Activated naive CD4-positive, alpha-beta T cell treated with anti-CD3 and anti-CD28 coated beads, Interleukin-2, amount 50 U/mL, for 24 hours (primary cell): Measurements from ENCODE around the gene PRDM16.

Experiments used
- H3K27ac Mint-ChIP-seq: one replicate; pipeline ENCODE4 v1.8.0; 2021; ENCODE audit warnings: mild to moderate bottlenecking, mixed read lengths
- H3K27me3 Mint-ChIP-seq: one replicate; pipeline ENCODE4 v1.8.0; 2021; ENCODE audit warnings: mixed read lengths
- H3K36me3 Mint-ChIP-seq: one replicate; pipeline ENCODE4 v1.8.0; 2021; ENCODE audit warnings: mixed read lengths
- H3K4me1 Mint-ChIP-seq: one replicate; pipeline ENCODE4 v1.8.0; 2021; ENCODE audit warnings: mixed read lengths
- H3K4me3 Mint-ChIP-seq: one replicate; pipeline ENCODE4 v1.8.0; 2021; ENCODE audit warnings: mild to moderate bottlenecking, mixed read lengths
- H3K9me3 Mint-ChIP-seq: one replicate; pipeline ENCODE4 v1.8.0; 2021; ENCODE audit warnings: mixed read lengths

Gene PRDM16

GRCh38 chr1:3251099-3251806 lies 182.2 kb downstream of the PRDM16 start:
- H3K36me3 Mint-ChIP-seq = no peaks in the 10 kb centered on the region
- no peaks in the 10 kb centered on the region for H3K4me1 Mint-ChIP-seq
- H3K27ac Mint-ChIP-seq = no peak overlapping the region
- H3K4me3 Mint-ChIP-seq = no peak overlapping the region
- no peaks in the 10 kb centered on the region for H3K9me3 Mint-ChIP-seq
- H3K27me3 Mint-ChIP-seq = peaks cover 8% of the 10 kb centered on the region

DNA sequence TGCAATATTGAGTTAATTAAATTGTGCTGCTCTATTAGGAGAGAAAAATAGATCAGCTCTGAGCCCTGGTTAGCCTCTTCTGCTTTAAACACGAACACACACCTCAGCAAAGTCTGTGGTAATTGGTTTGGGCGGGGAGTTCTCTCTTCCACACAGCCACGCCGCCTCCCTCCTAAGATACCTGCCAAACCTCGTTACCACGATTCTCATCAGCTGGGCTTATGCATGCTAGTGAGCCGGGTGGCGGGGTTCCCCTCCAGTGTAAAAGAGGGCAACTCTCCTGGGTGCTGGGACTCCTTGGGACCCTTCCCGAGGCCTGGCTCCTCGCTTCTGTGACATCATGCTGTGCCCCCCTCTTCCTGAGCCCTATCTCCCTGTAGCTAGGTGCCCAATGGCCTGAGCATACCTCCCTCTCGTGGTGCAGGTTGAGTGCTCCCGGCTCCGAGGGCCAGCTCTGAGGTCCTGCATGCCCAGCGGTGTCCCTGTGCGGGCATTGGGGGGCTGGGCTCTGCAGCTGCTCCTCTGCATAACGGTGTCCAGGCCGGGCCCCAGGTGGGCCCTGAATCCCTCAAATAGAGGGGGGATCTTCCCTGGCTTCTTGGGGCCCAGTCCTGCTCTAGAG lies 182.9 kb downstream of the PRDM16 start:
- H3K4me3 Mint-ChIP-seq = no peak overlapping the region
- H3K9me3 Mint-ChIP-seq = no peaks in the 10 kb centered on the region

GRCh38 chr1:3255680-3256079 lies 186.7 kb downstream of the PRDM16 start:
- Mint-ChIP-seq H3K27me3 (no peaks in the 10 kb centered on the region), H3K4me3 (no peak overlapping the region), H3K27ac (no peak overlapping the region), H3K36me3 (no peaks in the 10 kb centered on the region), H3K9me3 (no peaks in the 10 kb centered on the region), H3K4me1 (no peaks in the 10 kb centered on the region)

More for the DNA sequence above, 182.9 kb downstream of the PRDM16 start:
- Mint-ChIP-seq H3K27me3 (peaks cover 7% of the 10 kb centered on the region), H3K27ac (no peak overlapping the region), H3K36me3 (no peaks in the 10 kb centered on the region), H3K4me1 (no peaks in the 10 kb centered on the region)

- Mint-ChIP-seq H3K4me3 (no peak overlapping the region), H3K9me3 (no peaks in the 10 kb centered on the region), H3K36me3 (no peaks in the 10 kb centered on the region), H3K27me3 (no peaks in the 10 kb centered on the region), H3K27ac (no peak overlapping the region), H3K4me1 (no peaks in the 10 kb centered on the region)
Measured at GRCh38 chr1:3257788-3258187, 188.8 kb downstream of the PRDM16 start.

DNA sequence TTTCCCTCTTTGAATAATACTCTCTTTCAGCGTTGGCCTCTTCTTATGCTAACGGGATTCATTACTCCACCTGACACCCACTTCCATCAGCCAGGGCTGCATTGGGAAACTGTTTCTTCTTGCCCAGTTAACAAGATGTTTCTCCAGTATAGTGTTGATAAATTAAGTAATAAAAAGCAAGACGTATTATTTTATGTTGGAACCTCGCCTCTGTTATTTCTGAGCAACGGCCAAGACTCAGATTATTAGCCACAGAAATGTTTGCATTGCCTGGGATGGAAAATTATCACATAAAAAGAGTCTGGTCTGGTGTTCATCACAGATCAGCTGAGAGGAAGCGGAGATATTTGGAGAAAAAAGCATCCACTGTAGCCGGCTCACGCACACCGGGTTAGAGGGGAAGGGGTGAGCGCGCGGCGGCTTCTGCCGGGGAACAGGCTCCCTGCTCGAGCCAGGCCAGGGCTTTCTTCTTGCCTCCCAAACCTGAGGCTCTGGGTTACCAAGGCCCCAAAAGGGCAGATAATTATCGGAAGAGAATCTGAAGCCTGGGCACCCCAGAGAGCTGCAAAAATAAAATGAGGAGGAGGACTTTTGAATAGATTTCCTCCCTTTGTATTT lies 189.5 kb downstream of the PRDM16 start:
- no peak overlapping the region for H3K27ac Mint-ChIP-seq
- no peaks in the 10 kb centered on the region for H3K9me3 Mint-ChIP-seq
- no peaks in the 10 kb centered on the region for H3K36me3 Mint-ChIP-seq
- H3K4me1 Mint-ChIP-seq = no peaks in the 10 kb centered on the region
- H3K4me3 Mint-ChIP-seq = no peak overlapping the region
- no peaks in the 10 kb centered on the region for H3K27me3 Mint-ChIP-seq

DNA sequence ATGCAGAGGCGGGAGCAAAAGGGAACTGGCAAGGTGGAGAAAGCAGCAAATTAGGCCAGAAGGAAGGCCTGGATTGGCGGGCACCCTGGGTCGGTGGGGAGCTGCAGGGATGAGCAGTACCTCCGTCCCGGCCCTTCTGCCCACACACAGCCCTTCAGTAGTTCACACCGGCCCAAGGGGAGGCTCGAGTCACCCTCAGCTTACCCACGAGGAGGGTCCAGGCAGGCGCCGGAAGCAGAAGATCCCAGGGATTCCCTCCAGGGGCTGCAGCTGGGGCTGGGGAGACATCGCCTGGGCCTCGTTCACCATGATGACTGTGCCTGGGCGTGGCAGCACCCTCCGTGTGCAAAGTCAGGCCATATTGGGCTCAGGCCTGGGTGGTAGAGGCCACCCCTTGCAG lies 190.0 kb downstream of the PRDM16 start:
- no peaks in the 10 kb centered on the region for H3K4me1 Mint-ChIP-seq
- no peaks in the 10 kb centered on the region for H3K9me3 Mint-ChIP-seq
- no peaks in the 10 kb centered on the region for H3K36me3 Mint-ChIP-seq
- H3K27me3 Mint-ChIP-seq = no peaks in the 10 kb centered on the region
- H3K27ac Mint-ChIP-seq = no peak overlapping the region
- H3K4me3 Mint-ChIP-seq = no peak overlapping the region

DNA sequence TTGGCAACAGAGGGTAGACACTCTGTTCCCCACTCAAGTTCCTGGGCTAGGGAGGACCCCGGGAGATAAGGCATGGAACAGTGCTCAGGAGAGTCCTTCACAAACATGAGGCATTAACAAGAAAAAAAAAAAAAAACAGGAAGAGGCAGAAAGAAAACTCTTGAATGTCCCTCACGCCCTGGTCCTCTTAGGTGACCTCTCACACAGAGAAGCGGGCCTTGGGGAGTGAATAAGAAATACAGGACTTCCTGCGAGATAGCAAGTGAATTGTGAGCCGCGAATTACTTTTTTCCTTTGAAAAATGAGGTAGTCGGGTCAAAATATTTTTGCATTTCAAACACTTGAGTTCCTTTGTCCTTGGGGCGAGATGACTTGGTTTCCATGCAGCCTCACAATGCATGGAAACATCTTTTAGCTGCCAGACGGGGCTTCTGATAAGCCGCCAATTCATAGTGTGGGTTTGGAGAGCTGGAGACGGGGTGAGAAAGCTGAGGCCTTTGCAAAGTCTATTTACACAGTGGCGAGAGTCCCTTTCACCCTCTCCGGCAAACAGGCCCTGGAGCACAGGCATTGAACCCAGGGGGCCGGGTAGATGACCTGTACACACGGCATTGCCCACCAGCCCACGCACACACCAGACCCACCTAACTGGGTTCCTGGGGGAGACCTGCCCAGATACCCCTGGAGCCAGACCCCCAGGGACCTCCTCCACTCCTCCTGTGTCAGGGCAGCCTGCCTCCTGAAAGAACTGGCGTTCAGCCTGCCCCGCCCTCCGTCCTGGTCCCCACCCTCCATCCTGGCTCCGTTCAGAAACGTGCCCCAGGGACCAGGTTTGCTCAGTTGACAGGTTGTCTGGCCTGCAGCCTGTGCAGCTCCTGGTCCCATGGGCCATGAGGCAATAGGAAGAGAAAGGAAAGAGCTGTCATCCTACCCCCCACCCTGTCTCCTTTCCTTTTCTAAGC lies 192.3 kb downstream of the PRDM16 start:
- no peaks in the 10 kb centered on the region for H3K36me3 Mint-ChIP-seq
- H3K27ac Mint-ChIP-seq = no peak overlapping the region
- H3K9me3 Mint-ChIP-seq = no peaks in the 10 kb centered on the region
- H3K27me3 Mint-ChIP-seq = no peaks in the 10 kb centered on the region
- no peaks in the 10 kb centered on the region for H3K4me1 Mint-ChIP-seq
- H3K4me3 Mint-ChIP-seq = no peak overlapping the region

DNA sequence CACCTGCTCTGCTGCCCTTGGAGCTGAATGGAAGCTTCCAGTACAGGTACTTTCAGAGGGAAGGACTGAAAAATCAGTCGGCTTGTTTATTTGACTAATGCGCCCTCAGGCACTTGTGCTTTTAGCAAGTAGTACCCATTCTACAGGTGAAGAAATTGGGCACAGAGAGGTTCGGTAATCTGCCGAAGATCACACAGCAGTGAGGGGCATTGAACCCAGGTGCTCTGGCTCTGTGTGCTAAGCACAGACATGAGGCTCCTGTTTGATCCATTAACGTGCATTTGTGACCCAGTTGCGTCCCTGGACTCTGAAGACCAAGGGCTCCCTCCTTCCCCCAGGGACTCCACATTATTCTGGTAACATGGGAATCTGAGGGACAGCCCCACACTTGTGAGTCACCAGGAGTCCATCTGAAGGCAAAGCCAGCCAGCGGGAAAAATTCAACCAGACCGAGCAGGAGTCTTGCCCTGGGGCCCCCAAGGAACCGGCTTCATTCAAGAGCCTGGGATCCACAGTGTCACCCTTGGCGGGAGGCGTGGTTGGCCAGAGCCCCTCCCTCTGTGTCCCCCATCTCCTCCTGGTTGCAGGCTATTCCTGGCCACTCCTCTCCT lies 193.1 kb downstream of the PRDM16 start:
- Mint-ChIP-seq H3K4me1 (no peaks in the 10 kb centered on the region), H3K27me3 (no peaks in the 10 kb centered on the region), H3K36me3 (no peaks in the 10 kb centered on the region), H3K4me3 (no peak overlapping the region), H3K27ac (no peak overlapping the region), H3K9me3 (no peaks in the 10 kb centered on the region)

DNA sequence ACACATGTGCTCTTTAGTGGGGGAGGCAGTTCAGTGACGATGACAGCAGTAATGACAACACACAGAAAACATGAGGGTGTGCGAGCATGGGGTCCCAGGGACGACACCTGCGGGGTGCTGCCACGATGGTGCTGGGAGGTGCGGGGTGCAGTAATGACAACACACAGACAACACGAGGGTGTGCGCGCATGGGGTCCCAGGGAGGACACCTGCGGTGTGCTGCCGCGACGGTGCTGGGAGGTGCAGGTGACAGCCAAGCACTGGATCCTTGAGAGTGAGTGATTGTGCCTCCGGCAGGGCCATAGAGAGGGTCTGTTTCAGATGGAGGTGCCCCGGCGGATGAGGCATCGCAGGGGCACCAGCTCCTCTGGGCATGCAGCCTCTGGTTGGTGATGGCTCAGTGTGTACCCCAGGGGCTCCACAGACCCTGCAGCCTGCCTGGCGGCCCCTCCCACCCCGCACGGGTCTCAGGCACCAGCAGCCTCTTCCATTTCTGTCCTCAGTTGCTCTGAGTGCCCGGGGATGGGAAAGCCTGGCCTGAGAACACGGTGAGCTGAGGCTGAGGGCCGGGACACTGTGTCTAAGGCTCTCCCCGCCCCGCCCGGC lies 193.8 kb downstream of the PRDM16 start:
- Mint-ChIP-seq H3K27ac (no peak overlapping the region), H3K9me3 (no peaks in the 10 kb centered on the region), H3K36me3 (no peaks in the 10 kb centered on the region), H3K4me3 (no peak overlapping the region), H3K27me3 (no peaks in the 10 kb centered on the region), H3K4me1 (no peaks in the 10 kb centered on the region)

- H3K27ac Mint-ChIP-seq = no peak overlapping the region
Measured at GRCh38 chr1:3263790-3264189, 194.8 kb downstream of the PRDM16 start.

DNA sequence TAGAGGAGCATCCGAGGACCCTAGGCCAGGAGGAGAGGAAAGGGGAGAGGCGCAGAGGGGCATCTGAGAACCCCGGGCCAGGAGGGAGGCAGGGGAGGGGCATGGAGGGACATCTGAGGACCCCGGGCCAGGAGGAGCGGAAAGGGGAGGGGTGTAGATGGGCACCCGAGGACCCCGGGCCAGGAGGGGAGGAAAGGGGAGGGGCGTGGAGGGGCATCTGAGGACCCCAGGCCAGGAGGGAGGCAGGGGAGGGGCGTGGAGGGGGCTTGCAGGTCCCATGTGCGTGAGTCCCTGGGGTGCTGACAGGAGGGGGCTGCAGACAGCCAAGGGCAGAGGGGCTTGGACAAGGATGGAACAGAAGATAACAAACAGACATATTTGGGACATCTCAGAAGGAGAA lies 195.5 kb downstream of the PRDM16 start:
- Mint-ChIP-seq H3K27ac (no peak overlapping the region), H3K4me1 (no peaks in the 10 kb centered on the region), H3K4me3 (no peak overlapping the region), H3K36me3 (no peaks in the 10 kb centered on the region), H3K27me3 (no peaks in the 10 kb centered on the region), H3K9me3 (no peaks in the 10 kb centered on the region)

More at GRCh38 chr1:3263790-3264189, 194.8 kb downstream of the PRDM16 start:
- no peaks in the 10 kb centered on the region for H3K27me3 Mint-ChIP-seq
- H3K36me3 Mint-ChIP-seq = no peaks in the 10 kb centered on the region
- H3K9me3 Mint-ChIP-seq = no peaks in the 10 kb centered on the region
- H3K4me3 Mint-ChIP-seq = no peak overlapping the region
- H3K4me1 Mint-ChIP-seq = no peaks in the 10 kb centered on the region

DNA sequence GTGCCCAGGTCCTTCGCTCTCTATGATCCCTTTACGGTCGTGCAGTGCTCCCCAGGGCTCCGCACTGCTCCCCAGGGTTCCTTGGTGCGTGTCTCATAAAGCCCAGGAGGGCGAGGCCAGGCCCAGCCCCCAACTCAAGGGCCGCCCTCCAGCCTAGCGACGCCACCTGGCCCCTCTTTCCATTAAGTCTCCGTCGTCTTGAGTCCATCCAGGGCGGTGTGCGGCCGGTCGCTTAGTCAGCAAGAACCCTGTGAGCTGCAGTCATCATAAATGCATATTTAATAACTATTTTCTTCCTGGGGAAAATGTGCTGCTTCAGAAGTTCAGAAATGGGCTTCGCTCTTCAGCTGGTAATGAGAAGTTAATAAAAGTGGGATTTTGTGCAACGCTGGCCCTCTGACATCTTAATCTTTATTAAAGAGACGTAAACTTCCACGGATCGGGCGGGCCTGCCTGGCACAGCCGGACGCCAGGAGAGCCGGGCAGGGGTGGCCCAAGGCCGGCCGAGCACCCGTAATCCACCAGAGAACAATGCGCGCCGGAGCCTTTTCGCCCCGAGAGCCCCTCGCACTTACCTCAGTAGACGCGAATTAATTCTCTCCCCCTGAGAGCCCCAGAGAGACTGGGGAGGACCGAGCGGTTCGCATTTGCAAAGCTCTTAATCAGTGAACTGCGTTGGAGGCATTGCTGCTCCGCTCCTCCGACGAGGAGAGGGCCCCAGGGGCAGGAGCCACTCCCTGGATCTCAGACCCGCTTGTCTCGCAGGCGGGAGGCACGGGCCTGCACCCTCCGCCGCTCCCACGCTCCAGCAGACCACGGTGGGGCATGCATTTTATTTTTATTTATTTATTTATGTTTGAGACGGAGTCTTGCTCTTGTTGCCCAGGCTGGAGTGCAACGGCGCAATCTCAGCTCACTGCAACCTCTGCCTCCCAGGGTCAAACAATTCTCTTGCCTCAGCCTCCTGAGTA lies 197.1 kb downstream of the PRDM16 start:
- no peak overlapping the region for H3K4me3 Mint-ChIP-seq
- no peak overlapping the region for H3K27ac Mint-ChIP-seq
- H3K9me3 Mint-ChIP-seq = no peaks in the 10 kb centered on the region
- no peaks in the 10 kb centered on the region for H3K36me3 Mint-ChIP-seq
- H3K27me3 Mint-ChIP-seq = no peaks in the 10 kb centered on the region
- no peaks in the 10 kb centered on the region for H3K4me1 Mint-ChIP-seq

DNA sequence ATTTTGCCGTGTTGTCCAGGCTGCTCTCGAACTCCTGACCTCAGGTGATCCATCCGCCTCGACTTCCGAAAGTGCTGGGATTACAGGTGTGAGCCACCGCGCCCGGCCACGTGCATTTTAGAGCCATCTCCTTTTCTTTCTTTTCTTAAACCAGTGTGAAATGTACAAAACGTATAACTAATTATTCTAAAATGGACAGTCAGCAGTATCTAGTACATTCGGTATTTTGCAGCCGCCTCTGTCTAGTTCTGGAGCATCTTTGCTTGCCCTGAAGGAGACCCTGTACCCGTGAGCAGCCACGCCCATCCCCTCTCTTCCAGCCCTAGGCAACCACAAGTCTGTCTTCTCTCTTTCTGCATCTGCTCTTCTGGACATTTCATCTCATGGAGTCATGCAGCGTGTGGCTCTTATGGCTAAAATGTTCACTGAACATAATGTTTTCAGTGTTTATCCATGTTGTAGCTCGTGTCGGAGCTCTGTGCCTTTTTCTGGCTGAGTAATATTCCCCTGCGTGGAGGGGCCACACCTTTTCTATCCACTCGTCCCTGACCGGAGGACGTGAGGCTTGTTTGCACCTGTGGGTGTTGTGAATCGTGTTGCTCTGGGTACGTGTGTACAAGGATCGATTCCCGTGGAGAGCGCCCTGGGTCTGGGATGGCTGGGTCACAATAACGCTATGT lies 198.0 kb downstream of the PRDM16 start:
- Mint-ChIP-seq H3K27ac (no peak overlapping the region), H3K4me3 (no peak overlapping the region), H3K36me3 (no peaks in the 10 kb centered on the region), H3K4me1 (no peaks in the 10 kb centered on the region), H3K9me3 (no peaks in the 10 kb centered on the region), H3K27me3 (no peaks in the 10 kb centered on the region)
